ENCODE data around the gene HRH2. TPM values are rescaled to one million over a fixed set of nuclear protein-coding genes. Genes with fewer than 3 reads are reported as not detected.
"Not testable (repeated sequence)": the region's sequence is repeated elsewhere in the genome, so short reads cannot be mapped to it uniquely, and the experiment has no call there.

The HRH2 gene
- total and polyA plus RNA-seq, 4 experiments from 2014 or later, result 0.63 to 5.2 (median 4.1) TPM

DNA sequence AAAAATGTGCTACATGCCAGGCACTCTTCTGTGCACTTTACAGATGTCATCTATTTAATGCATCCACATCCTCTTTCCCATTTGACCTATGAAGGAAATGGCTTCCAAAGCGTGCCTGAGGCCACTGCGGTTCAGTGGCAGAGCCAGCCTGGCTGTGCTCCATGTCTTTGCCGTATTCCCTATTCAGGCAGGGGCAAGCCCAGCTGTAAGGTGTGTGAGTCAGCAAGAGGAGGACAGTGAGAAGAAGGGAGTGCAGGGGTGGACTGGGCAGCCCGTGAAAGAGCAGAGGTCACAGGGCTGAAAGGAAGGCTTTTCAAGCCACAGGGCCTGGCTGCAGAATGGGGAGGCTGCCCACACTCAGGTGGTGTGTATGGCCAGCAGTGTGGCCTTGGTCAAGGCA lies 91.7 kb downstream of the HRH2 start:
- H3K4me1 Mint-ChIP-seq, result no peaks in the 10 kb centered on the region
- Histone ChIP-seq H3K4me1 (ENCODE audit: insufficient read depth, low read length) (no peaks in the 10 kb centered on the region), H3K36me3 (ENCODE audit: insufficient read depth, low read length) (no peaks in the 10 kb centered on the region), H3K27ac (ENCODE audit: low read depth, low read length) (no peak overlapping the region), H3K27me3 (ENCODE audit: insufficient read depth, low read length) (no peaks in the 10 kb centered on the region), H3K9me3 (ENCODE audit: control insufficient read depth in 1 of 2, low read length in 2 of 2) (no peaks in the 10 kb centered on the region), H3K4me3 (ENCODE audit: low read length in 2 of 2) (no peak overlapping the region)
- DNase-seq, result no peak
- no peaks in the 10 kb centered on the region for H3K36me3 Mint-ChIP-seq
- no peak overlapping the region for H3K4me3 Mint-ChIP-seq
- H3K27ac Mint-ChIP-seq, result peak overlapping the region in 1 of 7 donors; percentile 59
- POLR2A ChIA-PET (ENCODE audit: partially characterized antibody), result no interaction called here
- intact Hi-C loops (cut with micrococcal nuclease), result no loop called here
- CTCF ChIA-PET (ENCODE audit: partially characterized antibody), result no interaction called here
- peaks cover 18 to 41% of the 10 kb centered on the region in 2 donors for H3K27me3 Mint-ChIP-seq
- no peaks in the 10 kb centered on the region for H3K9me3 Mint-ChIP-seq

DNA sequence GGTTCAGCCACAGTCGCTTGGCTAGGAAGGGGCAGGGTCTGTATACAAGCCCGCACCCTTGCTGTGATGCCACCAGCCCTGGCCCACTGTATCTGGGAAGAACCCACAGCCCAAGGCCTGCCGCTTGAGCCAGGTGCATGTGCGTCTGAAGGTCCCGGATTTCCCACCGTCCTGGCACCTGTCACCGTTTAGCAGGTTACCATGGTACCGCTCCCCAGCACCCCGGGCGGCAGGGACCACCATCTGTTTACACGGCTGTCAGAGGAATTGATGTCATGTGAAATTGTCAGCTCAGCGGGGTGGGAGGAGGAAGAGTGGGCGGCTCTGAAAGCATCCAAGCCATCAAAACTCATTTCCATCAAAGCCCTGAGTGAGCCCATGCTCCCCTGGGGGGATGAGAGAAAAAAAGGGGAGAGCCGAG lies 92.7 kb downstream of the HRH2 start:
- Histone ChIP-seq H3K36me3 (ENCODE audit: insufficient read depth, low read length) (no peaks in the 10 kb centered on the region), H3K4me1 (ENCODE audit: insufficient read depth, low read length) (no peaks in the 10 kb centered on the region), H3K9me3 (ENCODE audit: control insufficient read depth in 1 of 2, low read length in 2 of 2) (no peaks in the 10 kb centered on the region), H3K27ac (ENCODE audit: low read depth, low read length) (no peak overlapping the region), H3K27me3 (ENCODE audit: insufficient read depth, low read length) (no peaks in the 10 kb centered on the region), H3K4me3 (ENCODE audit: low read length in 2 of 2) (no peak overlapping the region)
- ChIA-PET CTCF (ENCODE audit: partially characterized antibody) (no interaction called here), POLR2A (ENCODE audit: partially characterized antibody) (no interaction called here)
- H3K27ac Mint-ChIP-seq, result no peak overlapping the region
- no peak overlapping the region for H3K4me3 Mint-ChIP-seq
- H3K4me1 Mint-ChIP-seq, result no peaks in the 10 kb centered on the region
- no peaks in the 10 kb centered on the region for H3K36me3 Mint-ChIP-seq
- H3K9me3 Mint-ChIP-seq, result peaks cover 0 to 3% (median 0%) of the 10 kb centered on the region in 8 donors
- peaks cover 25 to 47% of the 10 kb centered on the region in 2 donors for H3K27me3 Mint-ChIP-seq
- DNase-seq, result no peak
- intact Hi-C loops (cut with micrococcal nuclease), result no loop called here

DNA sequence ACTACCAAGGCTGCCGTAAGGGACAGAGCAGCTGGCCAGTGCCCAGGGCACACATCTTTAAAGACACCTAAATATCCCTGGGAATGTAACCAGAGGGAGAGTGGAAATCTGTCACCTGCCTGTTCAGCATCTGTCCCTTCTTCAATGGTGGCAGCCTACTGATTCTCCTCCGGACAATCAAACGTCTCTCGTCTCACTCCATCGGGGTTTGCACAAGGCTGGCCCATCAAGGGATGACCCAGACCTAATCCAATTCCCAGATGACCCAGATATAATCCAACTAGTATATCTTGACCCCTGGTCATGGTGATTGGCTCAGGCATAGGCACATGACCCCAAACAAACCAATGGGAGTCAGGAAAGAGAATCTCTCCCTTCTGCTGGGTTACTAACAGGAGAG lies 93.5 kb downstream of the HRH2 start:
- ChIA-PET POLR2A (ENCODE audit: partially characterized antibody) (no interaction called here), CTCF (ENCODE audit: partially characterized antibody) (no interaction called here)
- intact Hi-C loops (cut with micrococcal nuclease), result no loop called here
- Mint-ChIP-seq H3K9me3 (peaks cover 0 to 5% (median 0%) of the 10 kb centered on the region in 8 donors), H3K27ac (no peak overlapping the region), H3K4me1 (no peaks in the 10 kb centered on the region), H3K4me3 (no peak overlapping the region), H3K36me3 (no peaks in the 10 kb centered on the region), H3K27me3 (peaks cover 30 to 46% of the 10 kb centered on the region in 2 donors)
- H3K4me1 ChIP-seq (ENCODE audit: insufficient read depth, low read length), result no peaks in the 10 kb centered on the region
- no peaks in the 10 kb centered on the region for H3K9me3 ChIP-seq (ENCODE audit: control insufficient read depth in 1 of 2, low read length in 2 of 2)
- no peak overlapping the region for H3K27ac ChIP-seq (ENCODE audit: low read depth, low read length)
- no peaks in the 10 kb centered on the region for H3K36me3 ChIP-seq (ENCODE audit: insufficient read depth, low read length)
- DNase-seq, result no peak
- peaks cover 5% of the 10 kb centered on the region for H3K27me3 ChIP-seq (ENCODE audit: insufficient read depth, low read length)
- H3K4me3 ChIP-seq (ENCODE audit: low read length in 2 of 2), result no peak overlapping the region

DNA sequence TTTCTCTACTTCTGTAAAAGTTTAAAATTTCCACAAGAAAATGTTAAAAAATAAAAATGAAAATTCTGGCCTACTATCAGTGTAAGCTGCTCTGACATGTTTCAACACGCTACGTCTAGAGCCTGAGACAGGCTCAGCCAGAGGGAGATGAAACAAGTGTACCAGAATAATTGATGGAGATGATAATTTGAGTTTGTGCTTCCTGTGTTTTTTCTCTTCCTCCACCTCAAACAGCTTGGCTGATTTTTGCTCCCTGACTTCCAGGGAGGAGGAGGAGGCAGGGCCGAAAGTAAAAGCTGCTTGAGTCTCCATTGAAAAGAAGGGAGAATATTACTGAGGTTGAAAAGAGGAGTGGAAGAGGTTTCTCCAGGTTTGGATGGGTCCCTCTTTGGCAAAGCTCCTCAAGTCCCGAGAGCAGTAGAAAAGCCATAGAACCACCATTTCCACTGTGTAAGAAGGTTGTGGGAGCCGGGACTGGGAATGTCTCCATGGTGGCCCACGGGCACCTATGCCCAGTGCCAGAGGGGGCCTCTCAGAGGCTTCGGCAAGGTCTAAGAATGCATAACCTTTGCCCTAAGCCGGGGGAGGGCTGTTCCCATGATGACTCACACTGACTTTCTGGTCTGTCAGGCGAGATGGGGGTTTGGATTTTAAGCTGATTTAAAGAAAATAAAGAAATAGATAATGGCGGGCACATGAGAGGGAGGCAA lies 95.1 kb downstream of the HRH2 start:
- H3K27me3 Mint-ChIP-seq, result peaks cover 38 to 48% of the 10 kb centered on the region in 2 donors
- H3K27me3 ChIP-seq (ENCODE audit: insufficient read depth, low read length), result peaks cover 5% of the 10 kb centered on the region
- H3K36me3 ChIP-seq (ENCODE audit: insufficient read depth, low read length), result no peaks in the 10 kb centered on the region
- no peaks in the 10 kb centered on the region for H3K4me1 Mint-ChIP-seq
- H3K27ac ChIP-seq (ENCODE audit: low read depth, low read length), result no peak overlapping the region
- DNase-seq, result no peak
- peaks cover 0 to 6% (median 0%) of the 10 kb centered on the region in 8 donors for H3K9me3 Mint-ChIP-seq
- intact Hi-C loops (cut with micrococcal nuclease), result no loop called here
- ChIA-PET POLR2A (ENCODE audit: partially characterized antibody) (no interaction called here), CTCF (ENCODE audit: partially characterized antibody) (no interaction called here)
- H3K4me3 ChIP-seq (ENCODE audit: low read length in 2 of 2), result no peak overlapping the region
- H3K36me3 Mint-ChIP-seq, result no peaks in the 10 kb centered on the region
- H3K4me1 ChIP-seq (ENCODE audit: insufficient read depth, low read length), result no peaks in the 10 kb centered on the region
- no peak overlapping the region for H3K27ac Mint-ChIP-seq
- no peaks in the 10 kb centered on the region for H3K9me3 ChIP-seq (ENCODE audit: control insufficient read depth in 1 of 2, low read length in 2 of 2)
- no peak overlapping the region for H3K4me3 Mint-ChIP-seq

DNA sequence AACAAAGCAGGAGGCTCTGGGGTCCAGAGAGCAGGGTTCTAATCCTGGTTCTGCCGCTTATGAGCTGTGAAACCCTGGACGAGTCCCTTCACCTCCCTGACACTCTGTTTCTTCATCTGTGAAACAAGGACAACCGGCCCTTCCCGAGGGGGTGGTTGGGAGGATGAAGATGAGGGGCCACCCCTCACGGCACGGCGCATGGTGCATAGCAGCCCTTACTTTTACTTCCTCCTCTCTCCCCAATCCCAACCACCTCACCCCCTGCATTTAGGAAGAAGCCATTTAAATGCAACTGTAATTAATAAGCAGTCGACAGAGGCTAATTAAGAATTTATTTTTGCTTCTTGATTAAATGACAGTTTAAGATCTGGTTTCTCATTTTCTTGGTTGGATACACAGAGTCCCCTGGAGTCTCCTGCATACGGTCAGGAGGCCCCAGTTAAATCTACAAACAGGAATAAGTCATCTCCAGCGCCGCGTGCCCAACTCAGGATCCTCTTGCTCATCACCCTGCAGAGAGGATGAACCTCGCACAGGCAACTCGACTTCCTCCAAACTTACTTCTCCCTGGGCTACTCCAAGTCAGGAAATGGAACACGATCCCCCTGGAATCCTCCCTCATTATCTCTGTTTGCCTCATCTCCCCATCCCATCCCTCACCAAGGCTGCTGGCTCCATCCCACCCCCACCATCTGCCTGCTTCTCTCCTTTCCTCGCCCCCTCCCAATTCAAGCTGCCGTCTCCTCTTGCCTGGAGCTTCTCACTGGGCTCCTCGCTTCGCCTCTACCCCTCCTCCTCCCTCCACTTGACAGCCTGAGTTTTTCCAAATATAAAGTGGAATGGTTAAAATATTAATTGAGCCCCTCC lies 95.9 kb downstream of the HRH2 start:
- Histone ChIP-seq H3K27ac (ENCODE audit: low read depth, low read length) (no peak overlapping the region), H3K4me1 (ENCODE audit: insufficient read depth, low read length) (no peaks in the 10 kb centered on the region), H3K4me3 (ENCODE audit: low read length in 2 of 2) (no peak overlapping the region), H3K9me3 (ENCODE audit: control insufficient read depth in 1 of 2, low read length in 2 of 2) (no peaks in the 10 kb centered on the region), H3K36me3 (ENCODE audit: insufficient read depth, low read length) (no peaks in the 10 kb centered on the region), H3K27me3 (ENCODE audit: insufficient read depth, low read length) (peaks cover 5% of the 10 kb centered on the region)
- H3K4me1 Mint-ChIP-seq, result no peaks in the 10 kb centered on the region
- H3K36me3 Mint-ChIP-seq, result no peaks in the 10 kb centered on the region
- H3K9me3 Mint-ChIP-seq, result peaks cover 0 to 6% (median 0%) of the 10 kb centered on the region in 8 donors
- H3K4me3 Mint-ChIP-seq, result no peak overlapping the region
- peaks cover 38 to 50% of the 10 kb centered on the region in 2 donors for H3K27me3 Mint-ChIP-seq
- DNase-seq, result no peak
- H3K27ac Mint-ChIP-seq, result no peak overlapping the region
- ChIA-PET CTCF (ENCODE audit: partially characterized antibody) (no interaction called here), POLR2A (ENCODE audit: partially characterized antibody) (no interaction called here)
- intact Hi-C loops (cut with micrococcal nuclease), result no loop called here

DNA sequence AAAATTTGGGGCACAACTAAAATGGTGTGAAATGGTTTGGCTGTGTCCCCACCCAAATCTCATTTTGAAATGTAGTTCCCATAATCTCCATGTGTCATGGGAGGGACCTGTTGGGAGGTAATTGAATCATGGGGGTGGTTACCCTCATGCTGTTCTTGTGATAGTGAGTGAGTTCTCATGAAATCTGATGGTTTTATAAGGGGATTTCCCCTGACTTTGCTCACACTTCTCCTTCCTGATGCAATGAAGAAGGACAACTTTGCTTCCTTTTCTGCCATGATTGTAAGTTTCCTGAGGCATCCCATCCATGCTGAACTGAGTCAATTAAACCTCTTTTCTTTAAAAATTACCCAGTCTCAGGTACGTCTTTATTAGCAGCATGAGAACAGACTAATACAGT lies 102.1 kb downstream of the HRH2 start:
- DNase-seq; POLR2A ChIA-PET (ENCODE audit: partially characterized antibody): not testable (repeated sequence)
- peaks cover 27 to 32% of the 10 kb centered on the region in 2 donors for H3K27me3 Mint-ChIP-seq

More for the DNA sequence above, 102.1 kb downstream of the HRH2 start:
- CTCF ChIA-PET (ENCODE audit: partially characterized antibody); H3K4me3 ChIP-seq (ENCODE audit: low read length in 2 of 2); H3K27me3 ChIP-seq (ENCODE audit: insufficient read depth, low read length); H3K36me3 Mint-ChIP-seq; H3K9me3 ChIP-seq (ENCODE audit: control insufficient read depth in 1 of 2, low read length in 2 of 2); H3K27ac Mint-ChIP-seq; H3K4me1 Mint-ChIP-seq; intact Hi-C loops (cut with micrococcal nuclease); H3K36me3 ChIP-seq (ENCODE audit: insufficient read depth, low read length); H3K4me1 ChIP-seq (ENCODE audit: insufficient read depth, low read length); H3K4me3 Mint-ChIP-seq; H3K27ac ChIP-seq (ENCODE audit: low read depth, low read length): not testable (repeated sequence)
- peaks cover 3 to 17% (median 7%) of the 10 kb centered on the region in 8 donors for H3K9me3 Mint-ChIP-seq
